ENCODE data around the gene AVPR1A. TPM values are rescaled to one million over a fixed set of nuclear protein-coding genes. Genes with fewer than 3 reads are reported as not detected.

Gene AVPR1A
- total RNA-seq, 1 experiment from 2014 or later: not detected

- no peak for DNase-seq (ENCODE audit: low read depth)
Measured at GRCh38 chr12:63095369-63095980, 55.5 kb downstream of the AVPR1A start.

- DNase-seq (ENCODE audit: low read depth): no peak
Measured at GRCh38 chr12:63093711-63094110, 57.3 kb downstream of the AVPR1A start.

GRCh38 chr12:63093084-63093483 lies 57.9 kb downstream of the AVPR1A start:
- no peak for DNase-seq (ENCODE audit: low read depth)

Other genes with a start within 250 kb of the AVPR1A start
- 0.10 and 1.1 TPM in 2 replicates for gene PPM1H, start 216.1 kb downstream of the AVPR1A start, total RNA-seq (2014; rRNA removed; shearing (Covaris generic))